Ectodermal cell (in vitro differentiated cells): ENCODE results near the gene ULK1.
"Not testable (repeated sequence)": the region's sequence is repeated elsewhere in the genome, so short reads cannot be mapped to it uniquely, and the experiment has no call there.

Experiments
- H3K27ac ChIP-seq: 2 replicates; pipeline ENCODE4 v1.7.0; 2013; ENCODE audit warnings: mild to moderate bottlenecking, low read depth, low read length; ENCODE audit not compliant: insufficient read depth, poor library complexity, severe bottlenecking
- H3K27me3 ChIP-seq: 2 replicates; pipeline ENCODE4 v1.7.0; 2013; ENCODE audit warnings: mild to moderate bottlenecking, low read length; ENCODE audit not compliant: insufficient read depth, control insufficient read depth, poor library complexity, severe bottlenecking
- H3K36me3 ChIP-seq: one replicate; pipeline ENCODE4 v1.7.0; 2013; ENCODE audit warnings: low read length; ENCODE audit not compliant: control insufficient read depth, insufficient read depth
- H3K4me1 ChIP-seq: one replicate; pipeline ENCODE4 v1.7.0; 2013; ENCODE audit warnings: low read length; ENCODE audit not compliant: control insufficient read depth, insufficient read depth
- H3K4me3 ChIP-seq: 2 replicates; pipeline ENCODE4 v1.7.0; 2013; ENCODE audit warnings: low read depth, low read length, control low read depth; ENCODE audit not compliant: insufficient read depth
- H3K9me3 ChIP-seq: 2 replicates; pipeline ENCODE4 v1.7.0; 2013; ENCODE audit warnings: mild to moderate bottlenecking, low read length, moderate library complexity; ENCODE audit not compliant: control insufficient read depth
- WGBS, 2 experiments: methylation state at CpG; one replicate each; pipeline ENCODE4 v1.1.7; 2013; ENCODE audit warnings: missing lambda C conversion rate in 2 of 2; 5-methylcytosine and 5-hydroxymethylcytosine counted together

The ULK1 gene

GRCh38 chr12:131872154-131873051 lies 22.0 kb upstream of the ULK1 start:
- Histone ChIP-seq H3K27ac (no peak overlapping the region), H3K4me3 (no peak overlapping the region), H3K36me3 (no peaks in the 10 kb centered on the region), H3K9me3 (no peaks in the 10 kb centered on the region), H3K4me1 (no peaks in the 10 kb centered on the region), H3K27me3 (no peaks in the 10 kb centered on the region)
- WGBS, 2 experiments: 82 to 86% methylated on average over 21 of the region's 21 CpGs

GRCh38 chr12:131873293-131873692 lies 21.1 kb upstream of the ULK1 start:
- no peaks in the 10 kb centered on the region for H3K36me3 ChIP-seq
- no peaks in the 10 kb centered on the region for H3K4me1 ChIP-seq
- no peaks in the 10 kb centered on the region for H3K9me3 ChIP-seq
- no peak overlapping the region for H3K4me3 ChIP-seq
- H3K27me3 ChIP-seq: no peaks in the 10 kb centered on the region
- H3K27ac ChIP-seq: no peak overlapping the region
- WGBS, 2 experiments: 94 to 96% methylated on average over 21 of the region's 21 CpGs

GRCh38 chr12:131874972-131875371 lies 19.4 kb upstream of the ULK1 start:
- not testable (repeated sequence) for H3K27me3 ChIP-seq, H3K36me3 ChIP-seq, H3K27ac ChIP-seq, H3K4me1 ChIP-seq, H3K9me3 ChIP-seq, H3K4me3 ChIP-seq
- 92 to 93% methylated on average over 6 of the region's 6 CpGs for WGBS, 2 experiments

GRCh38 chr12:131877216-131877615 lies 17.2 kb upstream of the ULK1 start:
- H3K27me3 ChIP-seq, H3K27ac ChIP-seq, H3K4me1 ChIP-seq, H3K36me3 ChIP-seq, H3K4me3 ChIP-seq, H3K9me3 ChIP-seq: not testable (repeated sequence)
- 94 to 95% methylated on average over 10 of the region's 10 CpGs for WGBS, 2 experiments

- not testable (repeated sequence) for H3K36me3 ChIP-seq, H3K9me3 ChIP-seq, H3K27ac ChIP-seq, H3K4me1 ChIP-seq, H3K27me3 ChIP-seq, H3K4me3 ChIP-seq
- 35 to 41% methylated on average over 3 of the region's 3 CpGs for WGBS, 2 experiments
These were observed 16.0 kb upstream of the ULK1 start for GRCh38 chr12:131878436-131878835.

- 89% methylated on average over 16 of the region's 16 CpGs for WGBS, 2 experiments
- Histone ChIP-seq H3K36me3 (no peaks in the 10 kb centered on the region), H3K27me3 (no peaks in the 10 kb centered on the region), H3K27ac (no peak overlapping the region), H3K4me1 (peaks cover 7% of the 10 kb centered on the region), H3K4me3 (no peak overlapping the region), H3K9me3 (no peaks in the 10 kb centered on the region)
These were observed 11.5 kb upstream of the ULK1 start for GRCh38 chr12:131882804-131883520.

- Histone ChIP-seq H3K36me3 (no peaks in the 10 kb centered on the region), H3K27me3 (no peaks in the 10 kb centered on the region), H3K27ac (no peak overlapping the region), H3K4me1 (peaks cover 7% of the 10 kb centered on the region), H3K4me3 (no peak overlapping the region), H3K9me3 (no peaks in the 10 kb centered on the region)
- 92 to 95% methylated on average over 4 of the region's 4 CpGs for WGBS, 2 experiments
These were observed 10.9 kb upstream of the ULK1 start for GRCh38 chr12:131883521-131883900.

- not testable (repeated sequence) for H3K4me3 ChIP-seq, H3K4me1 ChIP-seq, H3K9me3 ChIP-seq, H3K27me3 ChIP-seq, H3K36me3 ChIP-seq, H3K27ac ChIP-seq
- WGBS, 2 experiments: 91 to 95% methylated on average over 8 of the region's 8 CpGs
These were observed 9.3 kb upstream of the ULK1 start for GRCh38 chr12:131885076-131885475.

GRCh38 chr12:131885543-131886057 lies 8.8 kb upstream of the ULK1 start:
- no peaks in the 10 kb centered on the region for H3K9me3 ChIP-seq
- H3K27me3 ChIP-seq: no peaks in the 10 kb centered on the region
- no peaks in the 10 kb centered on the region for H3K36me3 ChIP-seq
- no peaks in the 10 kb centered on the region for H3K4me1 ChIP-seq
- no peak overlapping the region for H3K4me3 ChIP-seq
- 92% methylated on average over 6 to 7 of the region's 7 CpGs for WGBS, 2 experiments
- H3K27ac ChIP-seq: no peak overlapping the region

- not testable (repeated sequence) for H3K4me1 ChIP-seq, H3K4me3 ChIP-seq, H3K9me3 ChIP-seq, H3K36me3 ChIP-seq, H3K27me3 ChIP-seq, H3K27ac ChIP-seq
- WGBS, 2 experiments: 79 to 85% methylated on average over 8 of the region's 8 CpGs
These were observed 2.7 kb upstream of the ULK1 start for GRCh38 chr12:131891722-131892121.
